ENCODE data around the gene ANKS1B.
"Not testable (repeated sequence)": the region's sequence is repeated elsewhere in the genome, so short reads cannot be mapped to it uniquely, and the experiment has no call there.

ANKS1B gene

GRCh38 chr12:98852181-98852580, 1132.6 kb downstream of the ANKS1B start:
- no peak for DNase-seq (ENCODE audit: extremely low read depth in 1 of 2, low read depth in 1 of 2)

GRCh38 chr12:98847242-98847641, 1137.5 kb downstream of the ANKS1B start:
- DNase-seq (ENCODE audit: extremely low read depth in 1 of 2, low read depth in 1 of 2), result no peak

DNA sequence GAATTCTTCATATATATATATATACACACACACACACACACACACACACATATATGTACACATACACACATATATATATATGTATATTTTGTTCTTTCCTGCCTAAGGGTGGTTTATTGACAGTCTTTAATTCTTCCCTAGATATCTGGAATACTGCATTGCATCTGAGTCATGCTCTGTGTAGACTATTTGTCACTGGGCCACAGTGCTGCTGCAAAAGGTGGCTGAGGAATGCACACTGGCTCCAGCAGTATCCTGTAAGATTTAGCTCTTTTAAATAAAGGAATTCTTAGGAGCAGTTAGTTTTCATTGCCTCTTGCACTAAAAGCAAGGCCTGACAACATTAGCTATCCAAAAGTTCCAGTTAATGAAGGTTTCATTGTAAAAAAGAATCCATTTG, 1138.8 kb downstream of the ANKS1B start:
- no peak for DNase-seq (ENCODE audit: extremely low read depth in 1 of 2, low read depth in 1 of 2)

DNA sequence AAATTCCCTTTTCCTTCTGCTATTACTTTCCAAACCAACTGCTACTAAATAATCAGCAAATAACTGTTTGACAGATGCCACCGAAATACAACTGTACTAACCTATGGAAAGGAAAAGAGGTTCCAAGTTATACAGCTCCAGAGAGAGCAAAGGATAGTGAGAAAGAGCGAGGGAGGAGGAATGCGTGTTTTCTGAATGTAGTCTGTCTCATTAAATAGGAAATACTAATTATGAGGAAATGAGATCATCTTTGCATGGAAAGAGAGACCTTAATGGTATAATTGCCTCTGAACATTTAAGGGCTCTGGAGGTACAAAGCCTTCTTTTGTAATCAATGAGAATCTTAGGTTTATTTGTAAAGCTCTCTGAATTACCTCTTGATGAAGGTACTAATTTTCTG, 1144.4 kb downstream of the ANKS1B start:
- DNase-seq (ENCODE audit: extremely low read depth in 1 of 2, low read depth in 1 of 2), result no peak

GRCh38 chr12:98838231-98838647, 1146.5 kb downstream of the ANKS1B start:
- DNase-seq (ENCODE audit: extremely low read depth in 1 of 2, low read depth in 1 of 2), result no peak

DNA sequence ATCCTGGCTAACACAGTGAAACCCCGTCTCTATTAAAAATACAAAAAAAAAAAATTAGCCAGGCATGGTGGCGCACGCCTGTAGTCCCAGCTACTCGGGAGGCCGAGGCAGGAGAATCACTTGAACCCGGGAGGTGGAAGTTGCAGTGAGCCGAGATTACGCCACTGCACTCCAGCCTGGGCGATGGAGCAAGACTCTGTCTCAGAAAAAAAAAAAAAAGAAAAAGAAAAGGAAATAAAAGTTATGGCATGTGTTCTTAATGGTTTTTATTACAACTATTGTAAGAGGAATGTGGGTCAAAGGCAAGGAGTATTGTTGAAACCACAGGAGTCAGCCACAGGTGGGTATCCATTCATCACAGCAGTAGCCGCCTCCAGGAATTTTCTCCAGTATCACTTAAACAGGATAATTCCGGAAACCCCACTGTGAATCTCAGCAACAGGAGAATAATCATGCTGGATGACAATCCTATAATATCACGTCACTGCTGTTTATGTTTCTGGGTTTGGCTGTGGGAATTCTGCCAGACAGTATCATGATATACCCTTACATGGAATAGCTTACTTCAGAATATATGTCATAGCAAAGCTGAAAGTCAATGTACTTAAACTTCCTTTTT, 1147.5 kb downstream of the ANKS1B start:
- not testable (repeated sequence) for DNase-seq (ENCODE audit: extremely low read depth in 1 of 2, low read depth in 1 of 2)

- DNase-seq (ENCODE audit: extremely low read depth in 1 of 2, low read depth in 1 of 2), result no peak
Measured at GRCh38 chr12:98830657-98831056, 1154.1 kb downstream of the ANKS1B start.

GRCh38 chr12:98828802-98829600, 1155.7 kb downstream of the ANKS1B start:
- DNase-seq (ENCODE audit: extremely low read depth in 1 of 2, low read depth in 1 of 2), result no peak

- DNase-seq (ENCODE audit: extremely low read depth in 1 of 2, low read depth in 1 of 2), result no peak
Measured at GRCh38 chr12:98823012-98823411, 1161.7 kb downstream of the ANKS1B start.

DNA sequence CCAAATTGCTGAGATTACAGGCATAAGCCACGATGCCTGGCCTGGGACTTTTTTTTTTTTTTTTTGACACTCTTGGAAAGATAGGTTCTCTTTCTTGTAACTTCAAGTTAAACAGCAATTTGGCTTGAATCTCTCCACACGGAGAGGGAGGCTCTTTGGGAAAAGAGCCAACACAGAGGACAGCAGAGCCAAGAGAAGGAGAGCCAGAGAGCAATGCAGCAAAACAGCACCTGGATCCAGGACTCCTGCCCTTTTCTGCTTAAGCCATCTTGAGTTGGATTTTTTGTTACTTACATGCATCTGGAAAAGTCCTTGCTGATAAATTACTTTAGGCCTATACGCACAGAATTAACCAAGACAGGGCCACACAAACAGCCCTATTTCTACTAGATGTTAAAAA, 1162.9 kb downstream of the ANKS1B start:
- DNase-seq (ENCODE audit: extremely low read depth in 1 of 2, low read depth in 1 of 2), result no peak

DNA sequence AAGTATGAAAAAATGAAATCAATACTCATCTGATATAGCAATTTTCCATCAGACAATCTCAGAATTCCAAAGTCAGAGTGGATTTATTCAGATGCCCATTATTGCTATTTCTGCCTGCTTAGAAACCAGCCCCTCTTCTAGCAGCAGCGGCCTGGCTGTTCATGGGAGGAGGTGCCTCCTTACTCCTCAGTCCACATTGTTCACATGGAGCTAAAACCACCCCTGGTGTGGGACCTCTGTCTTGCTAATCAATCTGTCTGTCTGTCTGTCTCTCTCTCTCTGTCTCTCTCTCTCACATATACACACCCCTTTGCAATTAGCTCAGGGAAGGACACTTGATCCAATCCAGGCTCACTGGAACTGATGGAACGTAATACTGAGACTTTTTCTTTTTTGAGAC, 1163.5 kb downstream of the ANKS1B start:
- no peak for DNase-seq (ENCODE audit: extremely low read depth in 1 of 2, low read depth in 1 of 2)

GRCh38 chr12:98819821-98820404, 1164.8 kb downstream of the ANKS1B start:
- no peak for DNase-seq (ENCODE audit: extremely low read depth in 1 of 2, low read depth in 1 of 2)

DNA sequence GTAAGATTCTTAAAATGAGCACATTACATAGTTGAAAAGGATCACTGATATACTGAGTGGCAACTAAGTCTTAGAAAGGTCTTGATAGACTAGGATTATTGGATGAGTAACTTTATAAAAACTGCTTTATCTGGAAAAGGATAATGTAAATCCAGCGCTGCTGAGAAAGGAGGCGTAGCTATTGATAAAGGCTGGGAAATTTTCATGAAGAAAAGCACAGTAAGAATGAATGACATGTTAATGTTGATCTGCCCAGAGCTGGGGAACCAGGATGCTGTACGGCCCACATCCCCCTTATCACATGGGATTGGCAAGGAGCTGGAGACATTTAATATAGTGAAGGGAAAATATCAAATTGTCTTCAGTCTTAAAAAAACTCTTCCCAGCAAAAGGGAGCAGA, 1165.7 kb downstream of the ANKS1B start:
- DNase-seq (ENCODE audit: extremely low read depth in 1 of 2, low read depth in 1 of 2), result no peak

- no peak for DNase-seq (ENCODE audit: extremely low read depth in 1 of 2, low read depth in 1 of 2)
Measured at GRCh38 chr12:98818239-98818638, 1166.5 kb downstream of the ANKS1B start.

DNA sequence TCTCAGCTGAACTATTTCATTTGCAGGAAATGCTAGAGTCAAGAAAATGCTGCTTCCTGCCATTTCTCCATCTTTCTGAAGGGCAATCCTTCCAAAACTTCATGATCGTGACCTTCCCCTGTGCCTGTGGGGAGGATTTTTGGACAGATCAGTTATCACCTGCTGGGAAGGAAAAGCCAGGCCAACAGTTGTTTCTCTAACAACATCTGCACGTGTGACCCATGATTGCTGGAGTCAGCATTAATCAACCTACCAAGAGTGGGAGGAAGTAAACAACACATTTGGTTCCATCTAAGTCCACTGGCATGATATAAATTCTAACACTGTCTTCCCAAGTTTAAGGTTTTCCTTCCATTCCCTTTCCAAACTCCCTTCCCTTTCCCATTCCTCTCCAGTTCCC, 1167.0 kb downstream of the ANKS1B start:
- no peak for DNase-seq (ENCODE audit: extremely low read depth in 1 of 2, low read depth in 1 of 2)

DNA sequence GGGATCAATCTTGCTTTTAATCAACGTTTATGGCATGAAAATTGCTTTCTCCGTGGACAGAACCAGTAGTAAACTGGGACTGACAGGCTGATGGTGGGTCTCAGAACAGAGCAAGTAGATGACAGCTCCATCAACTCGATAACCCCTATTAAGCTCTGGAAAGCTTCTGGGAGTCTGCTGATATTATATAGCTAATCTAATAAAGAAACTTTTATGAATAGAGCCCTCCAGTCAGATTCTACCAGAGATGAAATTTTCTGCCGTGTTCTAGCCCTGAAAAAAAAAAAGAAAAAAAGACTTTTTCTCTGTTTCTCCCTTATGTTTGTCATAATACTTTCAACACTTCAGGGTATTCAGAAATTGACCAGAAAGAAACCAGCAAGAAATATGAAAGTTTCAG, 1168.0 kb downstream of the ANKS1B start:
- no peak for DNase-seq (ENCODE audit: extremely low read depth in 1 of 2, low read depth in 1 of 2)

DNA sequence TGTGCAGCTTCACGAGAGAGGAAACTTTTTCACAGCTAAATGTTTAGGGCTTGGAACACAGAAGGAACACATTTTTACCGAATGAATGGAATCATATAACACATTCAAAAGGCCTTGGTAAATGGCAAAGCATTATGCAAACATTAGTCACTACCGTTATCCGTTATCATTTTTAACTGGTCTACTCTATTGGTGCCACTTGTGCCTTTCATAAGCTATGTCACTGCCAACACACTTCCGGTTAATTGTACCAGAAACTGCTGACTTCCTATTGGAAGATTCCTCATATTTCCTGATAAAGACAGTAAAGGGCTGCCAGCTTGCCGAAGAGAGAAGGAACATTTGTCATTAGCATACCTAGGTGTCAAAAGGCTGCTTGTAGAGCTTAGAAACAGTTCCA, 1170.5 kb downstream of the ANKS1B start:
- DNase-seq (ENCODE audit: extremely low read depth in 1 of 2, low read depth in 1 of 2), result no peak

DNA sequence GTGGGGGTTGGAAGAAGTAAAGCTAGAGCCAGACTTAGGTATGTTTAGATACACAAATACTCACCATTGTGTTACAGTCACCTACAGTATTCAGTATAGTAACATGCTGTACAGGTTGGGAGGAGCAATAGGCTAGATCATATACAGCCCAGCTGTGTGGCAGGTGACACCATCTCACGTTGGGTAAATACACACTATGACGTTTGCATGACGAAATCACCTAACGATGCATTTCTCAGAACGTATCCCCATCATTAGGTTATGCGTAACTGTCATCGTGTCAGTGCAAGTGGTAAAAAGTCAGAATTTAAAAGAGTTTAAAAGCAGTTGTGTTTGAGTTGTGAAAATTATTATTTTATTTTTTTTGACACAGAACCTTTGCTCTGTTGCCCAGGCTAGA, 1172.5 kb downstream of the ANKS1B start:
- no peak for DNase-seq (ENCODE audit: extremely low read depth in 1 of 2, low read depth in 1 of 2)

GRCh38 chr12:98808243-98808875, 1176.4 kb downstream of the ANKS1B start:
- DNase-seq (ENCODE audit: extremely low read depth in 1 of 2, low read depth in 1 of 2), result no peak

DNA sequence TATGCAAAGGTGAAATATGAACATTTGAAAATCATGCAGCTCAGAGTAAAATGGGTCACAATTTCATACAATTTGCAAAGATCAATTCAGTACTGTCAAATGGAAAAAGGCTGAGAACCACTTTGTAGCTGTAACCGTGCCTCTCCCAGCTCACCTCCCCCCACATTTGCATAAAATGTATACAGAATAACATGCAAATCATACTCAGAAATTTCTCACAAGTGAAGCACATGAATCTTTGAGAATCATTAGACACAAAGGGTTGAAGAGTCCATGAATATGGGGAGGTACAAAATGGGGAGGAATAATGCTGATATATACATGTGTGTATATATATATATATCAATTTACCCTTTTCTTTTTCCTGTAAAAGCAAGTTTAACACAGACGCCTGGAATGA, 1177.5 kb downstream of the ANKS1B start:
- DNase-seq (ENCODE audit: extremely low read depth in 1 of 2, low read depth in 1 of 2), result no peak

GRCh38 chr12:98803468-98804209, 1181.1 kb downstream of the ANKS1B start:
- no peak for DNase-seq (ENCODE audit: extremely low read depth in 1 of 2, low read depth in 1 of 2)
